T-helper 2 cell treated with Interferon-gamma antibody and Interleukin-4, amounts not matched to agents 5 μg/mL and 100 μg/mL, for 36 hours (primary cell): ENCODE results near the gene SPACA5.
"Not testable (repeated sequence)": the region's sequence is repeated elsewhere in the genome, so short reads cannot be mapped to it uniquely, and the experiment has no call there.

Source experiments
- DNase-seq: peaks from one replicate; pipeline ENCODE4 v3.0.0; 2021; ENCODE audit warnings: low spot score
- H3K27ac Mint-ChIP-seq: one replicate; pipeline ENCODE4 v1.8.0; 2021; ENCODE audit warnings: mild to moderate bottlenecking, mixed read lengths
- H3K27me3 Mint-ChIP-seq: one replicate; pipeline ENCODE4 v1.8.0; 2021; ENCODE audit warnings: low read depth, mixed read lengths
- H3K36me3 Mint-ChIP-seq: one replicate; pipeline ENCODE4 v1.8.0; 2021; ENCODE audit warnings: low read depth, mixed read lengths
- H3K4me1 Mint-ChIP-seq: one replicate; pipeline ENCODE4 v1.8.0; 2021; ENCODE audit warnings: low read depth, mixed read lengths
- H3K4me3 Mint-ChIP-seq: one replicate; pipeline ENCODE4 v1.8.0; 2022; ENCODE audit warnings: mild to moderate bottlenecking, moderate library complexity, mixed read lengths
- H3K9me3 Mint-ChIP-seq: one replicate; pipeline ENCODE4 v1.8.0; 2021; ENCODE audit warnings: mixed read lengths

The SPACA5 gene

GRCh38 chrX:48003367-48003757 lies 3.4 kb upstream of the SPACA5 start:
- Mint-ChIP-seq H3K4me1 (peaks cover 15% of the 10 kb centered on the region), H3K27me3 (no peaks in the 10 kb centered on the region), H3K4me3 (peak overlapping the region; percentile 97), H3K36me3 (peaks cover 32% of the 10 kb centered on the region), H3K9me3 (no peaks in the 10 kb centered on the region), H3K27ac (peak overlapping the region; percentile 99)
- no peak for DNase-seq

- no peaks in the 10 kb centered on the region for H3K9me3 Mint-ChIP-seq
- peak within 1 kb of the TSS; percentile 97 for H3K4me3 Mint-ChIP-seq
These were observed 2.9 kb upstream of the SPACA5 start, which contains the start of gene ZNF182 for GRCh38 chrX:48003758-48004457. TSS of gene ZNF182 (minus strand) at chrX:48003989. CDS start at chrX:48002609, 1,380 bp downstream.

GRCh38 chrX:48009445-48009960 lies 2.7 kb downstream of the SPACA5 start:
- DNase-seq, H3K36me3 Mint-ChIP-seq, H3K27me3 Mint-ChIP-seq, H3K4me3 Mint-ChIP-seq, H3K4me1 Mint-ChIP-seq, H3K9me3 Mint-ChIP-seq, H3K27ac Mint-ChIP-seq: not testable (repeated sequence)

More at GRCh38 chrX:48003758-48004457, 2.9 kb upstream of the SPACA5 start, which contains the start of gene ZNF182:
- H3K27ac Mint-ChIP-seq, result peak within 1 kb of the TSS; percentile 99
- peaks cover 28% of the 10 kb centered on the region for H3K36me3 Mint-ChIP-seq
- peak; percentile 87 for DNase-seq
- peaks cover 15% of the 10 kb centered on the region for H3K4me1 Mint-ChIP-seq
- H3K27me3 Mint-ChIP-seq, result no peaks in the 10 kb centered on the region

GRCh38 chrX:48016583-48017310 lies 10.0 kb downstream of the SPACA5 start:
- not testable (repeated sequence) for H3K27ac Mint-ChIP-seq, H3K36me3 Mint-ChIP-seq, H3K9me3 Mint-ChIP-seq, H3K4me1 Mint-ChIP-seq, H3K4me3 Mint-ChIP-seq, DNase-seq, H3K27me3 Mint-ChIP-seq

GRCh38 chrX:48019892-48020291 lies 13.1 kb downstream of the SPACA5 start:
- not testable (repeated sequence) for H3K27ac Mint-ChIP-seq, H3K36me3 Mint-ChIP-seq, H3K27me3 Mint-ChIP-seq, H3K4me3 Mint-ChIP-seq, DNase-seq, H3K4me1 Mint-ChIP-seq
- peaks cover 14% of the 10 kb centered on the region for H3K9me3 Mint-ChIP-seq

DNA sequence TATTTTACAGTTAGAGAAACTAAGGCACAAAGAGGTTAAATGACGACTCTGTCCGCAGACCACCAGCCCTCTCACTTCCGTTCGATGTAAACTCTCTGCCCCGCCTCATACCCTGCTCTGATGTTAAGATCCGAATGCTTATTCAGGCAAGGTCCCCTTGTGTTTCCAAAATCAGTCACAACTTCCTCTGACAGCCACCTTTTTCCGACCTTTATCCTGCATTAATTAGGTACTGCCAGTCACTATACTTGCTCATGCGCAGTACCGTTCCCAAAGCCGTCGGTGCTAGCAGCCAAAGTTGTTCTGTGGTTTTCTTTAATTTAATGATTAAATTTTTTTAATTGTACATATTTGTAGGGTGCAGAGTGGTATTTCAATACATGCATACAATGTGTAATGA lies 13.7 kb downstream of the SPACA5 start:
- DNase-seq, result peak; percentile 27

DNA sequence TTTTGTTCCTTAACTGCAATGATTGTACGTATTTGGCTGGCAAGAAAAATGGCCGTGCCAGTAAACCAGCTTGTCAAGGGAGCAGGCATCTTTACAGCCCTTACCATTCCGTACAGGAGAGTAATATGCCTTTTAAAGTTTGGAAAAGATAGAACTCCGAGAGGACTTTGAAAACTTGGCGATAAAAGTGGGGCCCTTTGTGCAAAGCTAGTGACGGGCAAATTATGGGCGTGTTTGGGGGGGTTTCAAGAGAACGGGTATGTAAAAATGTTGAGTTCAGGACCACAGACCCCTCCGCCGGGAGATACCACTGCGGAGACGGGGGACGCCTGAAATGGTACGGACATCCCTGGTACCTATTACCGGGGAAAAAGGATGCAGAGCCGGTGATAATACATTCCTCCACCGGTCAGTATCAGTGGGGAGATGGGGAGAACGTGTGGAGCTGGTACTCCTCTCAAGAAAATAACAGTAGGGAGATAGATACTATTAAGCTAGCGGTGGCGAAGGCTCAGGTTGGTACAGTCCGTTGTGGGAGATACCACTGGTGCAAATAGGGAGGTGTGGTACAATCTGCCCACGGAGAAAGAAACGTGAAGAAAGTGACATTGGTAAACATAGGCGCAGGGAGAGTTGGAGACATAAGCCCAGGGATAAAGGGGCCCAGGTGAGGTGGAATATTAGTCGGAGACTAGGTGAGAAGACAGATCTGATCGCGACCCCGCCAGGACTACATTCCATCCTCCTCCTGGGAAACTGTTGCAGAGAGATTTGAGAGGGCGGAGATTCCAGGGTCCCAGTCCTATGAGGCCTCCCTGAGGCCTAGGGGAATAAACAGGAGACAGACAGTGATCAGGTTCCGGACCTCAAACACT lies 14.5 kb downstream of the SPACA5 start:
- H3K36me3 Mint-ChIP-seq, result peaks cover 6% of the 10 kb centered on the region
- peaks cover 14% of the 10 kb centered on the region for H3K9me3 Mint-ChIP-seq
- peak overlapping the region; percentile 86 for H3K4me3 Mint-ChIP-seq
- H3K27me3 Mint-ChIP-seq, result no peaks in the 10 kb centered on the region
- H3K4me1 Mint-ChIP-seq, result peaks cover 9% of the 10 kb centered on the region
- peak overlapping the region; percentile 87 for H3K27ac Mint-ChIP-seq
- DNase-seq, result peak; percentile 16

More for the DNA sequence above, 13.7 kb downstream of the SPACA5 start:
- H3K27ac Mint-ChIP-seq, H3K27me3 Mint-ChIP-seq, H3K36me3 Mint-ChIP-seq, H3K4me1 Mint-ChIP-seq: not testable (repeated sequence)
- peak overlapping the region; percentile 50 for H3K4me3 Mint-ChIP-seq
- H3K9me3 Mint-ChIP-seq, result peaks cover 14% of the 10 kb centered on the region

GRCh38 chrX:48022100-48022499 lies 15.3 kb downstream of the SPACA5 start:
- Mint-ChIP-seq H3K4me1 (peaks cover 9% of the 10 kb centered on the region), H3K4me3 (no peak overlapping the region), H3K9me3 (peaks cover 14% of the 10 kb centered on the region), H3K36me3 (peaks cover 6% of the 10 kb centered on the region), H3K27ac (no peak overlapping the region), H3K27me3 (no peaks in the 10 kb centered on the region)
- no peak for DNase-seq

- no peak overlapping the region for H3K4me3 Mint-ChIP-seq
- no peak for DNase-seq
- H3K27me3 Mint-ChIP-seq, result no peaks in the 10 kb centered on the region
- no peak overlapping the region for H3K27ac Mint-ChIP-seq
- peaks cover 14% of the 10 kb centered on the region for H3K9me3 Mint-ChIP-seq
- peaks cover 6% of the 10 kb centered on the region for H3K36me3 Mint-ChIP-seq
- peaks cover 9% of the 10 kb centered on the region for H3K4me1 Mint-ChIP-seq
These were observed 15.9 kb downstream of the SPACA5 start for GRCh38 chrX:48022738-48023137.

DNA sequence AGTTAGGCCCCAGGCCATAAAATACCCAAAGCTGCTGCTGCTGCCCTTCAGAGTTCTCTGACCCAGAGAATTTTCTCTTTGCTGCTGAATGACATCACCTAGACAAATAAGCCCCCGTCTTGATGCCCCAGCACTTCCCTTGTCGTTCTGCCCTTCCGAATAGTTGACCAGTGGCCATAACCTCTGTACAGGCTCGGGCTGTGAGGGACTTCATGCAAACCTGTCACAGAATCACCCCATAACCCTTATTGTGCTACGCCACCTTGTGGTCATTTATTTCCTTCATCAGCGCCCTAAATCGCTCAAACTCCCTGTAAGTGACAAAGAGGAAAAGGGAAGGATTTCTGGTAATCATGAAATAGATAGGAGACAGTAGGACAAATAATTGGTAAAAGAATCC lies 18.8 kb downstream of the SPACA5 start:
- H3K27ac Mint-ChIP-seq, result no peak overlapping the region
- peaks cover 14% of the 10 kb centered on the region for H3K9me3 Mint-ChIP-seq
- no peak overlapping the region for H3K4me3 Mint-ChIP-seq

DNA sequence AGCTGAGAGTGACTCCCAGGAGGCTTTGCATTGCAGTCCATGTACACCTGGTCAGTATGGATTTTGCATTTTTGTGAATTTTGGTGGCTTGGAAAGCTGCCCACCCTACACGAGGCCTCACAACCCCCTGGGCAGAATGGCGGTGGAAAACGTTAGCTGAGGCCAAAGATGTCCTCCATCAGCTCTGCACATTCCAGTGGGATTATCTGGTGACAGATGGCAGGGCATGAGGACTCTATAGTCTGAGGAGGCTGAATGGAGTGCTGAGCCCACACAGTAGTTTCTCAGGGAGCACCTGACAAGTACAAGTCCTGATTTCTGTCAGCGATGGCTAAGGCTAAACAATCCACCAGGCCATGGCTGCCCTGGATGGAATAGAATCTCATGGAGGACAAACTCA lies 20.8 kb downstream of the SPACA5 start:
- H3K27ac Mint-ChIP-seq, H3K4me3 Mint-ChIP-seq, DNase-seq, H3K4me1 Mint-ChIP-seq, H3K36me3 Mint-ChIP-seq, H3K27me3 Mint-ChIP-seq, H3K9me3 Mint-ChIP-seq: not testable (repeated sequence)

More for the DNA sequence above, 18.8 kb downstream of the SPACA5 start:
- Mint-ChIP-seq H3K27me3 (no peaks in the 10 kb centered on the region), H3K36me3 (peaks cover 6% of the 10 kb centered on the region), H3K4me1 (peaks cover 9% of the 10 kb centered on the region)
- DNase-seq, result peak; percentile 23

- no peaks in the 10 kb centered on the region for H3K9me3 Mint-ChIP-seq
These were observed 21.3 kb downstream of the SPACA5 start for GRCh38 chrX:48028091-48028490.

DNA sequence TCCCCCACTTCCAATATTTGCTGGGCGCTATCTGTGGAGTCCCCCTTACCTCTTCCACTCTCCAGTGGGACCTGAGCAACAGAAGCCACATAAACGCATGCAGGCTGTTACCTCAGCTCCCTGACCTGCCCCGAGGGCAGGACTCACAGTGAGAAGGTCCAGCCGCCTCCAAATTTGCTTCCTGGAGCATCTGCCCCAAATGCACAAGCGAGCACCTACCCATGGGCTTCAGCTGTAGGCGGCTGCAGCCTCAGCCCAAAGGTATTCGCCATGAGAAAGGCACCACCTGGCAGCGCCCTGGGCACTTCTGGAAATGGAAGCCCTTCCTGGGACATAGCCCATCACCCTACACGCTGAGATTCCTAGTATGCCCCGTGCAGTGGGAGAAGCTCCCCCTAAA lies 23.4 kb downstream of the SPACA5 start:
- Mint-ChIP-seq H3K36me3 (no peaks in the 10 kb centered on the region), H3K4me1 (peaks cover 4% of the 10 kb centered on the region), H3K27ac (no peak overlapping the region), H3K27me3 (no peaks in the 10 kb centered on the region), H3K4me3 (no peak overlapping the region), H3K9me3 (no peaks in the 10 kb centered on the region)
- no peak for DNase-seq

More at GRCh38 chrX:48028091-48028490, 21.3 kb downstream of the SPACA5 start:
- no peak for DNase-seq
- H3K36me3 Mint-ChIP-seq, result no peaks in the 10 kb centered on the region
- H3K27me3 Mint-ChIP-seq, result no peaks in the 10 kb centered on the region
- H3K27ac Mint-ChIP-seq, result no peak overlapping the region
- H3K4me1 Mint-ChIP-seq, result peaks cover 4% of the 10 kb centered on the region
- H3K4me3 Mint-ChIP-seq, result no peak overlapping the region
